K562 (cell line): ENCODE measurements around the gene NLE1. TPM values are rescaled to one million over a fixed set of nuclear protein-coding genes. Genes with fewer than 3 reads are reported as not detected.

Experiments
- ATAC-seq: fragments of 200-7000 bp; cut with Tn5 transposase; 3 replicates; pipeline ENCODE4 v1.9.1; 2020; ENCODE audit warnings: moderate library complexity
- BruUV-seq: library from RNA; stranded (reverse); fragments of 400-500 nt; replicated peaks from 2 replicates; lab custom pipeline; 2021; lab: Mats Ljungman, UMichigan
- CTCF ChIA-PET: fragments of 300-600 bp; formaldehyde crosslinking; extraction: SDS; loops from one replicate; lab custom pipeline; 2021; ENCODE audit warnings: low intra/inter-chr PET ratio; lab: Yijun Ruan, JAX
- POLR2A ChIA-PET: fragments of 300-600, 350-650 bp; sonication (Branson Sonifier 250); formaldehyde crosslinking; extraction: SDS; loops from one replicate; lab custom pipeline; 2021; ENCODE audit warnings: antibody characterized with exemption, inconsistent platforms; lab: Yijun Ruan, JAX
- DNase-seq, 4 experiments: peaks; one replicate each; pipeline versions ENCODE4 v3.0.0 to v3.0.0-alpha.2; 2011 to 2018; ENCODE audit warnings: low spot score in 3 of 4, mixed read lengths in 3 of 4; ENCODE audit errors: extremely low read depth in 1 of 4
- FAIRE-seq: peaks from 2 replicates; lab custom pipeline; 2011; peaks lifted over from hg19 to GRCh38; lab: Jason Lieb, UNC
- H2AFZ ChIP-seq: 2 replicates; pipeline ENCODE4 v1.6.0; 2011; ENCODE audit warnings: low read depth, low read length, control low read depth, inconsistent platforms
- H3K27ac ChIP-seq: fragments of 200-600 bp; 3 replicates; pipeline ENCODE4 v1.8.0; 2011; ENCODE audit warnings: low read depth, mild to moderate bottlenecking, control low read depth, inconsistent platforms, low read length, moderate library complexity, mixed read lengths; ENCODE audit errors: extremely low read depth
- H3K27me3 ChIP-seq, 2 experiments: fragments of 300-600 bp in 1 of 2; 2 replicates in 1 of 2; 3 replicates in 1 of 2; pipeline versions ENCODE4 v1.6.0 to v1.8.0; 2011; ENCODE audit warnings: inconsistent platforms in 2 of 2, low read length in 2 of 2, mild to moderate bottlenecking in 1 of 2, mixed read lengths in 1 of 2, moderate library complexity in 1 of 2; ENCODE audit not compliant: control insufficient read depth in 2 of 2, insufficient read depth in 2 of 2
- H3K36me3 ChIP-seq: fragments of 300-600 bp; 3 replicates; pipeline ENCODE4 v1.8.0; 2011; ENCODE audit warnings: mild to moderate bottlenecking, low read length, inconsistent platforms; ENCODE audit not compliant: control insufficient read depth, insufficient read depth
- H3K4me1 ChIP-seq, 2 experiments: fragments of 200-600 bp in 1 of 2; replicated peaks in 1 of 2; 2 replicates in 1 of 2; 3 replicates in 1 of 2; pipeline versions ENCODE4 v1.5.1 to v1.8.0; 2011; ENCODE audit warnings: inconsistent platforms in 2 of 2, low read length in 2 of 2, mild to moderate bottlenecking in 1 of 2, mixed read lengths in 1 of 2, moderate library complexity in 1 of 2; ENCODE audit not compliant: control insufficient read depth in 2 of 2, insufficient read depth in 2 of 2
- H3K4me2 ChIP-seq: 2 replicates; pipeline ENCODE4 v1.6.1; 2011; ENCODE audit warnings: low read length, control low read depth, inconsistent platforms, mixed read lengths; ENCODE audit not compliant: insufficient read depth
- H3K4me3 ChIP-seq: fragments of 200-600 bp; sonication (generic), shearing (Covaris generic); 2 replicates; pipeline ENCODE4 v1.5.1; 2016; ENCODE audit warnings: control low read depth, inconsistent platforms
- H3K79me2 ChIP-seq: fragments of 200-600 bp; 3 replicates; pipeline ENCODE4 v1.8.0; 2011; ENCODE audit warnings: low read length, inconsistent platforms; ENCODE audit not compliant: control insufficient read depth, insufficient read depth
- H3K9ac ChIP-seq, 2 experiments: 2 replicates each; pipeline versions ENCODE4 v1.6.0 to v1.6.1; 2011; ENCODE audit warnings: low read depth in 2 of 2, low read length in 2 of 2, control low read depth in 1 of 2, inconsistent platforms in 1 of 2, mild to moderate bottlenecking in 1 of 2, mixed read lengths in 1 of 2; ENCODE audit not compliant: insufficient read depth in 1 of 2
- H3K9me1 ChIP-seq: one replicate; pipeline ENCODE4 v1.6.0; 2011; ENCODE audit warnings: inconsistent platforms, mild to moderate bottlenecking, low read length, moderate library complexity; ENCODE audit not compliant: control insufficient read depth, insufficient read depth
- H3K9me3 ChIP-seq: replicated peaks from 2 replicates; pipeline ENCODE4 v1.5.1; 2011; ENCODE audit warnings: low read depth, low read length, inconsistent platforms; ENCODE audit not compliant: control insufficient read depth, insufficient read depth
- H4K20me1 ChIP-seq: replicated peaks from 2 replicates; pipeline ENCODE4 v1.6.1; 2011; ENCODE audit warnings: low read length, inconsistent platforms, mixed read lengths; ENCODE audit not compliant: control insufficient read depth, insufficient read depth
- AFF1 ChIP-seq, 2 experiments: fragments of 450-650 bp; IDR thresholded peaks; 2 replicates each; pipeline ENCODE4 v1.6.1; 2018; ENCODE audit warnings: mild to moderate bottlenecking in 2 of 2, low read depth in 1 of 2; ENCODE audit not compliant: partially characterized antibody in 2 of 2
- BRF1 ChIP-seq: IDR thresholded peaks from 3 replicates; pipeline ENCODE4 v1.6.1; 2011; ENCODE audit warnings: borderline replicate concordance, mild to moderate bottlenecking; ENCODE audit not compliant: insufficient read length; ENCODE audit errors: extremely low read depth
- CEBPZ ChIP-seq: fragments of 150-350 bp; IDR thresholded peaks from 2 replicates; pipeline ENCODE4 v1.6.1; 2014; ENCODE audit warnings: low read depth, mild to moderate bottlenecking, low read length, borderline replicate concordance
- ESRRA ChIP-seq: fragments of 450-650 bp; IDR thresholded peaks from 2 replicates; pipeline ENCODE4 v1.6.1; 2014; ENCODE audit warnings: low read depth, mild to moderate bottlenecking, moderate library complexity, borderline replicate concordance
- FOXM1 ChIP-seq, 2 experiments: fragments of 450-650 bp in 1 of 2; sonication (generic) in 1 of 2; formaldehyde crosslinking in 1 of 2; IDR thresholded peaks; 2 replicates each; pipeline versions ENCODE4 v1.6.1 to v1.9.0; 2017 to 2022; ENCODE audit warnings: low read depth in 2 of 2, mild to moderate bottlenecking in 2 of 2, missing genetic modification reagents in 1 of 2, moderate library complexity in 1 of 2
- RBBP5 ChIP-seq: fragments of 200-600 bp; sonication (generic); IDR thresholded peaks from 2 replicates; pipeline ENCODE4 v1.6.1; 2012; ENCODE audit warnings: borderline replicate concordance, mild to moderate bottlenecking, low read length, control low read depth, inconsistent platforms; ENCODE audit not compliant: insufficient read depth, poor library complexity, severe bottlenecking
- RNF219 ChIP-seq: fragments of 250-450 bp; sonication (Bioruptor Pico); IDR thresholded peaks from 2 replicates; pipeline ENCODE4 v1.5.0; 2022; ENCODE audit warnings: mild to moderate bottlenecking
- WHSC1 ChIP-seq: IDR thresholded peaks from one replicate; pipeline ENCODE4 v1.6.1; 2012; ENCODE audit warnings: low read length, control low read depth, inconsistent platforms
- WGBS: fragments of 100-300 bp; shearing (Covaris generic); methylation state at CpG from one replicate; pipeline ENCODE4 v1.1.6; 2016; ENCODE audit warnings: low coverage, mixed read lengths; ENCODE audit not compliant: insufficient coverage; ENCODE audit errors: missing lambda C conversion rate; 5-methylcytosine and 5-hydroxymethylcytosine counted together
- in situ Hi-C: fragments of 300-500 bp; cut with MboI; formaldehyde crosslinking; loops from 4 replicates; pipeline ENCODE4 v1.15.0; 2018; ENCODE audit warnings: inconsistent platforms, mixed read lengths
- intact Hi-C: fragments of 100-400 bp; cut with micrococcal nuclease; formaldehyde crosslinking; loops from 2 replicates; pipeline ENCODE4 v1.14.2; 2022
- polyA plus RNA-seq, 8 experiments: library from polyadenylated mRNA; depleted of rRNA in 4 of 8; stranded (reverse) in 5 of 8; unstranded in 3 of 8; fragments of >200 nt; fragmentation: Nextera tagmentation in 2 of 8; fragmentation: Illumina TruSeq in 1 of 8; extraction: Ambion mirVana in 2 of 8; extraction: Trizol in 1 of 8; gene quantifications; 2 replicates each; pipeline versions ENCODE4 v1.2.1 to v1.2.3, GENCODE V29; 2011 to 2014; ENCODE audit warnings: inconsistent platforms in 1 of 8, missing spikeins in 1 of 8
- total RNA-seq, 7 experiments: library from RNA; depleted of rRNA in 6 of 7; stranded (reverse); fragments of >200 nt in 6 of 7; fragmentation: Illumina TruSeq in 2 of 7; extraction: Trizol in 2 of 7; gene quantifications; 2 replicates each; pipeline versions ENCODE4 v1.2.1 to v1.2.3, GENCODE V29; 2011 to 2021; ENCODE audit warnings: low replicate concordance in 1 of 7
- TF ChIP-seq, protein P1 (sequence below): sonication (generic); formaldehyde crosslinking; IDR thresholded peaks from 2 replicates; pipeline ENCODE4 v1.8.0; 2022; ENCODE audit warnings: mild to moderate bottlenecking, missing genetic modification reagents

NLE1 gene
- total and polyA plus RNA-seq, 9 of the 15 experiments (the other 6 are each of a cell fraction or from before 2014, with no cell fraction given) = 3.8 to 69.0 (median 29.4) TPM

DNA sequence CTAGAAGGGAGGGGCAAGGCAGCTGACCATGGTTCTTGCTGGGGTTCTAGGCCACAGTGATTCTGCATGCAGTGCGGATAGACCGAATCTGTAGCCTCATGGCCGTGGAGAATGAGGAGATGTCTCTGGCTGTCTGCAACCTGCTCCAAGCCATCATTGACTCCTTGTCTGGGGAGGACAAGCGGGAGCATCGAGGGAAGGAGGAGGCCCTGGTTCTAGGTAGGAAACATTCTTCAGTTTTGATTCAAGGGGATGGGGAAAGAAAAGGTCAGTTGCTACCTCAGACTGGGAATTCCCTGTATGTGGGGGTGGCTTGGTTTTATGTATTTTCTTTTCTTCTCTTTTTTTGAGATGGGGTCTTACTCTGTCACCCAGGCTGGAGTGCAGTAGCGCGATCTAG is 13.1 kb upstream of the NLE1 start:
- in situ Hi-C loops = no loop called here
- no TSS peak for BruUV-seq
- Histone ChIP-seq H3K9ac (no peak overlapping the region), H3K27me3 (peaks cover 36 to 44% of the 10 kb centered on the region in 2 experiments), H3K4me1 (no peaks in the 10 kb centered on the region), H3K9me1 (no peaks in the 10 kb centered on the region), H3K27ac (no peak overlapping the region), H3K9me3 (no peaks in the 10 kb centered on the region), H3K4me3 (no peak overlapping the region), H3K79me2 (no peaks in the 10 kb centered on the region), H3K36me3 (no peaks in the 10 kb centered on the region), H3K4me2 (no peak overlapping the region), H4K20me1 (0 out of 2 replicates have a peak, but pooled peaks cover 4% of the 10 kb centered on the region), H2AFZ (no peak overlapping the region)
- 1% methylated on average over 7 of the region's 7 CpGs for WGBS
- ChIA-PET POLR2A (interaction anchor here (0.6 kb wide), 1 partner anchor 477 kb away, joined by 3 read pairs; no protein-coding TSS in a partner anchor), CTCF (no interaction called here)
- ATAC-seq (no peak), DNase-seq (no peak), FAIRE-seq (no peak)
- intact Hi-C loops = no loop called here
- TF ChIP-seq FOXM1 (IDR thresholded peaks at IDR 0.05; ENCODE audit: low read depth) (no peak), FOXM1 (CRISPR knock-in tag; IDR thresholded peaks at IDR 0.05; ENCODE audit: low read depth) (no peak), RNF219 (CRISPR knock-in tag) (no peak), BRF1 (no peak), RBBP5 (no peak), WHSC1 (no peak), ESRRA (no peak), AFF1 (IDR thresholded peaks at IDR 0.05; ENCODE audit: low read depth in 1 of 2, partially characterized antibody in 2 of 2) (no peak), CEBPZ (no peak)
- TF ChIP-seq, protein P1, sequence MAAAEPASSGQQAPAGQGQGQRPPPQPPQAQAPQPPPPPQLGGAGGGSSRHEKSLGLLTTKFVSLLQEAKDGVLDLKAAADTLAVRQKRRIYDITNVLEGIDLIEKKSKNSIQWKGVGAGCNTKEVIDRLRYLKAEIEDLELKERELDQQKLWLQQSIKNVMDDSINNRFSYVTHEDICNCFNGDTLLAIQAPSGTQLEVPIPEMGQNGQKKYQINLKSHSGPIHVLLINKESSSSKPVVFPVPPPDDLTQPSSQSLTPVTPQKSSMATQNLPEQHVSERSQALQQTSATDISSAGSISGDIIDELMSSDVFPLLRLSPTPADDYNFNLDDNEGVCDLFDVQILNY (CRISPR knock-in tag) = no peak
